NCI-H1436 treated with DMSO at 0.1 percent for 48 hours (cell line): ENCODE results near the gene PCDHGA7.
"Not testable (repeated sequence)": the region's sequence is repeated elsewhere in the genome, so short reads cannot be mapped to it uniquely, and the experiment has no call there.

Experiments used
- DNase-seq: peaks from one replicate; lab custom pipeline; 2025; lab: John Stamatoyannopoulos, UW

PCDHGA7 gene

DNA sequence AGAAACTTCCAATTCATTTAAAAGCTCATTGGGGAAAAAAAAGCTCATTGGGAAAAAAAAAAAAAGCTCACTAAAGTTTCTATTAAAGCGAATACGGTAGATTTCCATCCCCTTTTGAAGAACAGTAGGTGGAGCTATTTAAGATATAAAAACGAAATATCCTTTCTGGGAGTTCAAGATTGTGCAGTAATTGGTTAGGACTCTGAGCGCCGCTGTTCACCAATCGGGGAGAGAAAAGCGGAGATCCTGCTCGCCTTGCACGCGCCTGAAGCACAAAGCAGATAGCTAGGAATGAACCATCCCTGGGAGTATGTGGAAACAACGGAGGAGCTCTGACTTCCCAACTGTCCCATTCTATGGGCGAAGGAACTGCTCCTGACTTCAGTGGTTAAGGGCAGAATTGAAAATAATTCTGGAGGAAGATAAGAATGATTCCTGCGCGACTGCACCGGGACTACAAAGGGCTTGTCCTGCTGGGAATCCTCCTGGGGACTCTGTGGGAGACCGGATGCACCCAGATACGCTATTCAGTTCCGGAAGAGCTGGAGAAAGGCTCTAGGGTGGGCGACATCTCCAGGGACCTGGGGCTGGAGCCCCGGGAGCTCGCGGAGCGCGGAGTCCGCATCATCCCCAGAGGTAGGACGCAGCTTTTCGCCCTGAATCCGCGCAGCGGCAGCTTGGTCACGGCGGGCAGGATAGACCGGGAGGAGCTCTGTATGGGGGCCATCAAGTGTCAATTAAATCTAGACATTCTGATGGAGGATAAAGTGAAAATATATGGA lies 48.0 kb downstream of the PCDHGA7 start, which contains the start of gene PCDHGA12:
Gene PCDHGA12, plus strand, starts transcription at position 176 of the 782 bp plus-strand sequence. Its CDS starts 253 bp downstream, at position 429.
- DNase-seq: no peak

- DNase-seq: no peak
Observed at GRCh38 chr5:141431286-141431685, 48.7 kb downstream of the PCDHGA7 start.

GRCh38 chr5:141432308-141432707 lies 49.8 kb downstream of the PCDHGA7 start:
- DNase-seq: not testable (repeated sequence)

DNA sequence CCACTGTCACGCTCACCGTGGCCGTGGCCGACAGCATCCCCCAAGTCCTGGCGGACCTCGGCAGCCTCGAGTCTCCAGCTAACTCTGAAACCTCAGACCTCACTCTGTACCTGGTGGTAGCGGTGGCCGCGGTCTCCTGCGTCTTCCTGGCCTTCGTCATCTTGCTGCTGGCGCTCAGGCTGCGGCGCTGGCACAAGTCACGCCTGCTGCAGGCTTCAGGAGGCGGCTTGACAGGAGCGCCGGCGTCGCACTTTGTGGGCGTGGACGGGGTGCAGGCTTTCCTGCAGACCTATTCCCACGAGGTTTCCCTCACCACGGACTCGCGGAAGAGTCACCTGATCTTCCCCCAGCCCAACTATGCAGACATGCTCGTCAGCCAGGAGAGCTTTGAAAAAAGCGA lies 50.2 kb downstream of the PCDHGA7 start:
- not testable (repeated sequence) for DNase-seq

GRCh38 chr5:141434006-141434405 lies 51.5 kb downstream of the PCDHGA7 start:
- no peak for DNase-seq
